A204.1 (cell line): ENCODE data around the gene SPDYE5.
"Not testable (repeated sequence)": the region's sequence is repeated elsewhere in the genome, so short reads cannot be mapped to it uniquely, and the experiment has no call there.

Experiments used
- FAIRE-seq: peaks from 2 replicates; lab custom pipeline; 2012; peaks lifted over from hg19 to GRCh38; lab: Jason Lieb, UNC

SPDYE5 gene, protein sequence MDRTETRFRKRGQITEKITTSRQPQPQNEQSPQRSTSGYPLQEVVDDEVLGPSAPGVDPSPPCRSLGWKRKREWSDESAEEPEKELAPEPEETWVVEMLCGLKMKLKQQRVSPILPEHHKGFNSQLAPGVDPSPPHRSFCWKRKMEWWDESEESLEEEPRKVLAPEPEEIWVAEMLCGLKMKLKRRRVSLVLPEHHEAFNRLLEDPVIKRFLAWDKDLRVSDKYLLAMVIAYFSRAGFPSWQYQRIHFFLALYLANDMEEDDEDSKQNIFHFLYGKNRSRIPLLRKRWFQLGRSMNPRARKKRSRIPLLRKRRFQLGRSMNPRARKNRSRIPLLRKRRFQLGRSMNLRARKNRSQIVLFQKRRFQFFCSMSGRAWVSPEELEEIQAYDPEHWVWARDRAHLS

DNA sequence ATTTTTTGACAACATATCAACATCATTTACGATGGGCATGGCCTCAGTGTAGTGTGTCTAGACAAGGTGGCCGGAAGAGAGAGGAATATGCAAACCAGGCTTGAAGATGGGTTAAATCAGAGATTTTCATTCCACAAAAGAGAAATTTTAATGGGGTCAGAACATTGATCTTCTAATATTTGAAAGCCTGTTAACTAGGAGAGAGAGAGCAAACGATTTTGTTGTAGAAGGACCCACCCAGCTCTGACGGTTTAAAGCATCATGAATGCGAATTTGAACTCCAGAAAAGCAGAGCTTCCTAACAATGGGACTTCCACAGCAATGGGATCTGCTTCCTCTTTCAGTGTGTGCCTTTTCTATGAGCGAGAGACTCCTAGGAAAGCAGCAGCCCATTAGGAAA, at the start of gene SPDYE5:
TSS of gene SPDYE5 (plus strand) at position 301 of the 400 bp plus-strand sequence. CDS start 1,728 bp downstream, outside the sequence.
- not testable (repeated sequence) for FAIRE-seq

DNA sequence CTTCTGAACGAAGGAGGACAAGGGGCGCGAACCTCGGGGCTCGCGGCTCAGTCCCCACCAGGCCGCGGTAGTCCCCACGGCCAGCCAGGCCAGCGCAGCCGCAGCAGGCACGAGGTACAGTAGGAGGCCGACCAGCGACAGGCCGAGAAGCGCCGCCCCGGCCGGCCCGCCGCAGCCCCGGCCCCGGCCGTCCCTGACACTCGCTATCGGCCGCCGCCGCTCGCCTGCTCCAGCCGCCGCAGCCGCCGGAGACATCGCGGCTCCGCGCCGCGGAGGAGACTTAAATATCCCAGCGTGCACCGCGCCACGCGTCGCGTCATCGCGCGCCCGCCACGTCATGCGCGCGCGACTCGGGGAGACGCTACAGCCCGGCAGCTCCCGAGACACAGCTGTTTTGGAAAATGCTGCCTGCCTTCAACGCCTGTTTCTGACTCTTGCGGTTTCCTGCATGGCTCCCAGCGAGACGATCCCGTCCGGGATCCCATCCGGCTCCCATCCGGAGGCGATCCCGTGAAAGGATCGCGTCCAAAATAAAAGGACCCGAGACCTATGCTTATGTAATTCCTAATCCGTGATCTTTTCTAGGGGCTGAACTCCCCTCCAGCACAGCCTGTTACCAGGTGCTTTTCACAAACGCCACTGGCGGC, 49.5 kb upstream of the SPDYE5 start:
- FAIRE-seq: not testable (repeated sequence)

DNA sequence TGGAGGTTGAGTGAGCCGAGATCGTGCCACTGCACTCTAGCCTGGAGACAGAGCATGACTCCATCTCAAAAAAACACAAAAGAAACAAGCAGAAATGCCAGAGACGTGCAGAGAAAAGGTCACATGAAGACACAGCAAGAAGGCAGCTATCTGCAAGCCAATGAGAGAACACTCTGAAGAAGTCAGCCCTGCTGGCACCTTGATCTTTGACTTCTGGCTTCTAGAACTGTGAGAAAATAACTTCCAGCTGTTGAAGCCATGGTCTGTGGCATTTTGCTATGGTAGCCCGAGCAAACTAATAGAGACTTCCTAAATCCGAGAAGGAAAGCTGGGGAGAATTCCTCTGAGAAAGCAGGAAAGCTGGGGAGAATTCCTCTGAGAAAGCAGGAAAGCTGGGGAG, 42.2 kb upstream of the SPDYE5 start:
- FAIRE-seq: not testable (repeated sequence)

DNA sequence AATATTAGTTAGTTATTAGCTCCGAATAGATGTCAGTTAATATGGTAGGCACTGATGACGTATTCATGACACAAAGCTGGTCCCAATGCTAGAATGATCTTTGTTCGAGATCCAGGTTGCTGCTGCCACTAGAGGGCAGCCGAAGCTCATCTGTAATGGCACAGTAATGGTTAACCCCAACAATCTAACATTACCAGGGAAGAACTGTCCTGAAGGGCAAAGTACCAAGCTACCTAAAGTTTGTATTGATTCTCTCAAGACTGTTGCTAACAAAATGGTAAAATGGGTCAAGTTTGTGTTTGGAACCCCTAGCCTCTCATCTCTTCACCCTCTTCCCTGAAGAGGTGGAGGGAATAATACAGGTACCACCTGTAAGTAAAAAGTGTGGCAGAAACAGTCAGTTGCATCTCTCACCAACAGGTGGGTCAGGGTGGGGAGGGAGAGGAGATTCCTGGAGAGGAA, 39.6 kb upstream of the SPDYE5 start:
- FAIRE-seq: not testable (repeated sequence)

DNA sequence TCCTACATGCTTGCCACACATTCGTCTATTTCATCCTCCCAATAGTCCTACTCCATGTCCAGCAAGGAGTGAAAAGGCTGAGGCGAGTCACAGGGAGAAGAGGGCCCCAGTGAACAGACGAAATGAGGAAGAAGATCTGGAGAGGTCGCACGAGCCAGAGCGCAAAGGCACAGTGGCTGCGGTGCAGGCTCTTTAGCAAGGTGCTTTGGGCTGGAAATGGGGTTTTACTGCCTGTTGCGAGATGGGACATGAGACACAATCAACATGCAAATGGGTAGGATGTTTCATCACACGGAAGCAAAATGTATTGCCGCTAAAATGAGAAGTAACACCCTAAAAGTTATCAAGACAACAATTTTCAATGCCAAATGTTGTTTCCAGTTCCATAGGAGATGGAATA, 35.7 kb upstream of the SPDYE5 start:
- FAIRE-seq: not testable (repeated sequence)

DNA sequence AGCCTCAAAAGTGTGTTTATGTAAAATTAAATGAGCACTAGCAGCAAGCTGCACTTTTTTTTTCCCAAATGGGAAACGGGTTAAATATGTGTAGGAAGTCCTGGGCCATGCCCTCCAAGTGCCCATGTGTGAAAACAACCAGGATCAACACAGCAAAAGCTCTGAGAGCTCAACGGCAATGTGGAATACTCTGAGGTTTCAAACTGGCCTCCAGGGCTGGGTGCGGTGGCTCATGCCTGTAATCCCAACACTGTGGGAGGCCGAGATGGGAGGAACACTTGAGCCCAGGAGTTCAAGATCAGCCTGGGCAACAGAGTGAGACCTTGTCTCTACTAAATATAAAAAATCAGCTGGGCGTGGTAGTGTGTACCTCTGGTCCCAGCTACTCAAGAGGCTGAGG, 34.1 kb upstream of the SPDYE5 start:
- not testable (repeated sequence) for FAIRE-seq

DNA sequence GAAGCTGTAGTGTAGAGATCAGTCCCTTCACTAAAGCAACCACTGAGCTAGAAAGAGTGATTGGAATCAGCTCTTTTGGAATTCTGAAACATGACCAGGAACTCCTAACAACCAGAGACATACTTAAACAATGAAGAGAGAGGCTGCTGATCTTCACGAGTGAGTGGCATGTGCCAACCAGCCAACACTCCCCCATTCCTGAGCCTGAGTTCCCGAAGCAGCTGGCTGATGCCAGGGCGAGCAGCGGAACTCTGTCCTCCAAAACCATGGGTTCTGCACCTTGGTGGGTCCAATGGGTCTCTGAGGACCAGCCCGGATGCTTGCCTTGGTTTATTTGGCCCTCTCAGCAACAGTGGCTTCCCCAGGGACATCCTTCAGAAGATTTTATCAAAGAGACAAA, 31.6 kb upstream of the SPDYE5 start:
- FAIRE-seq: not testable (repeated sequence)

DNA sequence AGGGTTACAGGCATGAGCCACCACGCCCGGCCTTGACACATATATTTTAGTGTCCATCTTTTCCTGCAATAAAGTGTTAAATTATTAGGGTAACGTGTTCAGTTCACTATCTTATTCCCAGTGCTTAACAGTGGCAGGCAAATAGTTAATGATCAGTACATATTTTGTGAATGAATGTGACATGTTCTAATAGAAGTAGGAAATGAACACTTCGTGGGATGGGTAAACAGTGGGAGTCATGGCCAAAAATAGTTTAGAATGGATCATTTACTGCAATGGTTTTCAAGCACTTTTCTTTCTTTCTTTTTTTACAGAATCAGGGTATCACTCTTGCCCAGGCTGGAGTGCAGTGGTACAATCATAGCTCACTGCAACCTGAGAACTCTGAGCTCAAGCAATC, 22.0 kb upstream of the SPDYE5 start:
- not testable (repeated sequence) for FAIRE-seq

DNA sequence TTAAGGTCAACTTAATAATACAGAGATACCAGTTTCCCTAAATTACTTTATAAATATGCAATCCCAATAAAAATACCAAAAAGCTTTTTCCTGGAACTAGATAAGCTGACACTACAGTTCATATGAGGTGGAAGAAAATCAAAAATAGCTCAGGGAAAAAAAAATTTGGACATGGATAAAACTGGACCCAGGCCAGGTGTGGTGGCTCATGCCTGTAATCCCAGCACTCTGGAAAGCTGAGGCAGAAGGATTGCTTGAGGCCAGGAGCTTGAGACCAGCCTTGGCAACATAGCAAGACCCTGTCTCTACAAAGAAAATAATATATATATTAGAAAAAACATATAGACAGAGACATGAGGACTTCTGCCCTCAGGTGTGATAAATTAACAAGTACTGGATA, 14.7 kb upstream of the SPDYE5 start:
- FAIRE-seq: not testable (repeated sequence)

DNA sequence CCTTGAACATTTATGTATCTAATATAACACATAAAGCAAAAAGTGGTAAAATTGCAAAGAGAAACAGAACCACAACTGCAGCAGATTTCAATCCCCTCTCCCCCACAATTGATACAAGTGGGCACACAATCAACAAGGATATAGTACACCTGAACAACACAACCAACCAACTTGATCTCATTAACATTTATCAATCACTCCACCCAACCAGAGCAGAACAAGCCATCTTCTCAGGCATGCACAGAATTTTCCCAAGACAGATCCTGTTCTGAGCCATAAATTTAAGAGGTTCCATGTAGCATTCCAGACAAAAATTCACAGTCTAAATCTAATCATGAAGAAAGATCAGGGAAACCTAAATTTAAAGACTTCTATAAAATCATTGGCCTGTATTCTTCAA, 11.8 kb upstream of the SPDYE5 start:
- FAIRE-seq: not testable (repeated sequence)

DNA sequence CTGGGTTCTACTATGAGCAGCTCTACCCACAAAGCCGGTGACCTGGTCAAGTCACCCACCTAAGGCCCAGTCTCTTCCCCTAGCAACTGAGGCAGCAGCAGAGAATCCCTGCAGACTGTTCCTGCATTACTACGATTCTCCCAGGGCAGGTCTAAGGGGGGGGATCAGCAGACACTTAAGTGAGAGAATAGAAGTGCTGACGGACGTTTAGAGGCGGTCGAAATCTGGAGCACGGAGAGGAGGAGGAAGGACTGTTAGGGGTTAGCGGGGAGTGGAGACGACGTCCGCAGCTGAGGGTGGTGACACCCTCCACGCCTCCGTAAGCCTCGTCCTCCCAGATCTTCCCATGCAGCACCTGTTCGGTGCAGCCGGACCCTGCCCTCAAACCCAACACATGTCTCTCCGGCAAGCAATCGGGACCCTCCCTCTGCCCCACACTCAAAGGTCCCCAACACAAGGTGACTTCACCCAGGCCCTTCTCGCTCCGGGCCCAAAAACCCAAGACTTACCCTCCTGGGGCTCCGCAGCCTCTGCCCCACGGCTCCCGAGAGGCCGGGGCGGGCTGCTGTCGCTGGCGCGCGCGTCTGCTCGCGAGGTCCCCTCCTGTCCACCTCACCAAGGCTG, 6.7 kb upstream of the SPDYE5 start:
- not testable (repeated sequence) for FAIRE-seq

DNA sequence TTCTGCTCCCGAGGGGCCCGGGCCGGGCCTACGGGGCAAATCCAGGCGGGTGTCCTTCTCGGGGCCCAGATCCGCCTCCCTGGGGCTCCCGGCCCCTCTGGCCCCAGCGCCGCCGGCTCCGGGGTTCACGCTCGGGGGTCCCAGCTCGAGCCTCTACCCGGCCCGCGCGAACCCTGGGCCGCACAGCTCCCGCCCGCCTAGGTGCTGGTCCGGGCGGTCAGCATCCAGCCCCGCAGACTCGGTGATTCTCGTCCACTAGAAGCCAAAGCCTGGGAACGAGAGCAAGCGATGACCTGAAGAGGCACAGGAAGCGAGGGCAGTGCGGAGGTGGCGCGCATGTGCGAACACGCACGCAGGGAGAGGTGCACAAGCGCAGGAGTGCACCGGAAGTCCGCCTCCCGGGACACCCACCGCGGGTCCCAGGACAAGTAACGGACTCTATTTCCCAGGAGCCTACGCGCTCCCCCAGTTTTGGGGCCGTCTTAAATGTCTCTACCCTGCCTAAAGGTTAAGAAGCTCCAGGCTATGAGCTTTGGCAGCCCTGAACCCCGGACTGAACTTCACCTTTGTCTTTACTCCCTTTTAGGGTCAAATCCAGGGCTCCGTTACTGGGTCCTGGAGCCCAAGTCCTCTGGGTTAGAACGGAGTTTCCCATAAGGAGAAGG, 6.0 kb upstream of the SPDYE5 start, which contains the start of gene POM121C:
TSS of gene POM121C (minus strand) at position 321 of the 665 bp plus-strand sequence. CDS start 44,803 bp downstream, outside the sequence.
- FAIRE-seq: not testable (repeated sequence)

DNA sequence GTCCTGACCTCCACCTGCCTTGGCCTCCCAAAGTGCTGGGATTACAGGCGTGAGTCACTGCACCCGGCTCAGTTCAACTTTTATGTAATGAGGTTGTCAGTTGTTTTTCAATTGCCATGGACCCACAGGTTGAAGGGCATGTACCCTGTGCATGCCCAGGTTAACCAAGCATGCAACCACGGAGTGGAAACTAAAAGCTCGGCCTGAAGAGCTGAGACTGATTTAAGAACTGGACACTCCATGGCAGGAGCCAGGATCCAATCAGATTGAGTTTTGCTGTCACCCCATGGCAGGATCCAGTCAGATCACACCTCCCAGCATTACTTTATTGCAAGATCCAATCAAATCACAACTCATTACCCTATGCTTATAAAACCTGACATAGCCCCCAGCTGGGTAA, 16.9 kb downstream of the SPDYE5 start:
- FAIRE-seq: not testable (repeated sequence)

DNA sequence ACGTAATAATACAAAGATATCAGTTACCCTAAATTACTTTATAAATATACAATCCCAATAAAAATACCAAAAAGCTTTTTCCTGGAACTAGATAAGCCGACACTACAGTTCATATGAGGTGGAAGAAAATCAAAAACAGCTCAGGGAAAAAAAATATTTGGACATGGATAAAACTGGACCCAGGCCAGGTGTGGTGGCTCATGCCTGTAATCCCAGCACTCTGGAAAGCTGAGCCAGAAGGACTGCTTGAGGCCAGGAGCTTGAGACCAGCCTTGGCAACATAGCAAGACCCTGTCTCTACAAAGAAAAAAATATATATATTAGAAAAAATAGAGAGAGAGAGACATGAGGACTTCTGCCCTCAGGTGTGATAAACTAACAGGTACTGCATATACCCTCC, 26.7 kb downstream of the SPDYE5 start:
- not testable (repeated sequence) for FAIRE-seq

DNA sequence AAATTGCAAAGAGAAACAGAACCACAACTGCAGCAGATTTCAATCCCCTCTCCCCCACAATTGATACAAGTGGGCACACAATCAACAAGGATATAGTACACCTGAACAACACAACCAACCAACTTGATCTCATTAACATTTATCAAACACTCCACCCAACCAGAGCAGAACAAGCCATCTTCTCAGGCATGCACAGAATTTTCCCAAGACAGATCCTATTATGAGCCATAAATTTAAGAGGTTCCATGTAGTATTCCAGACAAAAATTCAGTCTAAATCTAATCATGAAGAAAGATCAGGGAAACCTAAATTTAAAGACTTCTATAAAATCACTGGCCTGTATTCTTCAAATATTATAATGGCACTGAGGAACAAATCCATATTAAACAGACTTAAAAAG, 29.6 kb downstream of the SPDYE5 start:
- not testable (repeated sequence) for FAIRE-seq

DNA sequence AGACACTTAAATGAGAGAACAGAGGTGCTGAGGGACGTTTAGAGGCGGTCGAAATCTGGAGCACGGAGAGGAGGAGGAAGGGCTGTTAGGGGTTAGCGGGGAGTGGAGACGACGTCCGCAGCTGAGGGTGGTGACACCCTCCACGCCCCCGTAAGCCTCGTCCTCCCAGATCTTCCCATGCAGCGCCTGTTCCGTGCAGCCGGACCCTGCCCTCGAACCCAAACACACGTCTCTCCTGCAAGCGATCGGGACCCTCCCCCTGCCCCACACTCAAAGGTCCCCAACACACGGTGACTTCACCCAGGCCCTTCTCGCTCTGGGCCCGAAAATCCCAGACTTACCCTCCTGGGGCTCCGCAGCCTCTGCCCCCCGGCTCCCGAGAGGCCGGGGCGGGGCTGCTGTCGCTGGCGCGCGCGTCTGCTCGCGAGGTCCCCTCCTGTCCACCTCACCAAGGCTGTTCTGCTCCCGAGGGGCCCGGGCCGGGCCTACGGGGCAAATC, 35.2 kb downstream of the SPDYE5 start:
- FAIRE-seq: not testable (repeated sequence)

DNA sequence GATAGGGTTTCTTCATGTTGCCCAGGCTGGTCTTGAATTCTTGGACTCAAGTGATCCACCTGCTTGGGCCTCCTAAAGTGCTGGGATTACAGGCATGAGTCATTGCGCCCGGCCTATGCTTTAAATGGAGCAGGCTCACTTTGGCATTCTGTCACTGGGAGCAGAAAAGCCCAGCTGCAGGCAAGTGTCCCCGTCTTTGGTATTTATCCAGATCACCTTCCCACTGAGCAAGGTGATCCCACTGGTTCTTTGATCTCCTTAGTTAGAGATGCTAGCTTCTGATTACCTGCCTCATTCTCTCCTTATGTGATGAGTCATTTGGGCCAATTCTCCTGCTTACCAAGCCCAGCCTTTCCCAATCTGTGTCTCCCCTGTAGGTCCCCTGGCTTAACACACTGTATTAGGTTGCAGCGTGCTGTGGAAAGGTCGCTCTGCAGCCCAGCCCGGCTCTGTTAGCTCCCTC, 39.3 kb downstream of the SPDYE5 start:
- no peak for FAIRE-seq

DNA sequence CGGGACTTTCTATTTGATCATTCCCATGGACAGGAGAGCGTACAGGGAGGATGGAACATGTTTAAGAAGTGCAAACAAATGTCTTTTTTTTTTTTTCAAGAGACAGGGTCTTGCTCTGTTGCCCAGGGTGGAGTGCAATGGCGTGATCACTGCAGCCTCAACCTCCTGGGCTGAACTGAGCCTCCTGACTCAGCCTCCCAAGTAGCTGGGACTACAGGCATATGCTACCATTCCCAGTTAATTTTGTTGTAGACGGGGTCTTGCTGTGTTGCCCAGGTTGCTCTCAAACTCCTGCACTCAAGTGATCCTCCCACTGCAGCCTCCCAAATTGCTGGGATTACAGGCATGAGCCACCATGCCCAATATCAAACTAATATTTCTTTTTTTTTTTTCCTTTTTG, 40.5 kb downstream of the SPDYE5 start:
- no peak for FAIRE-seq

DNA sequence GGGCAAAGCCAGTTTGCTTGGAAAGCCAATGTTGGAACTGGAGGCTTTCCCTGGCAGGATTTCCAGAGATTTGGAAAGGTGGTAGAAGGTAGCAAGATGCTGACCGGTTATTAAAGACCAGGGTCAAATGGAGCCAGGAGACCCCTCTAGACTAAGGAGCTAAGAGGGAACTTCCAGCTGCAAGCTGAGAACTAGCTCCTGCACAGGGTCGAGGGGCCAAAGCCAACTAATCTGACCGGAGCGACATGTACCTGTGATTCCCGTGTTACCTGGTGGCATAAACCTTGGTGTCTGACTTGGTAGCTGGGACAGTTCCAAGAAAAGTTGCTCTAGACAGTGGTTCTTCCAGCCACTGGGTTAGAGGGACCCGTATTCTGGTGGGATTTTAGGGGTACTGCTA, 41.8 kb downstream of the SPDYE5 start:
- FAIRE-seq: no peak

DNA sequence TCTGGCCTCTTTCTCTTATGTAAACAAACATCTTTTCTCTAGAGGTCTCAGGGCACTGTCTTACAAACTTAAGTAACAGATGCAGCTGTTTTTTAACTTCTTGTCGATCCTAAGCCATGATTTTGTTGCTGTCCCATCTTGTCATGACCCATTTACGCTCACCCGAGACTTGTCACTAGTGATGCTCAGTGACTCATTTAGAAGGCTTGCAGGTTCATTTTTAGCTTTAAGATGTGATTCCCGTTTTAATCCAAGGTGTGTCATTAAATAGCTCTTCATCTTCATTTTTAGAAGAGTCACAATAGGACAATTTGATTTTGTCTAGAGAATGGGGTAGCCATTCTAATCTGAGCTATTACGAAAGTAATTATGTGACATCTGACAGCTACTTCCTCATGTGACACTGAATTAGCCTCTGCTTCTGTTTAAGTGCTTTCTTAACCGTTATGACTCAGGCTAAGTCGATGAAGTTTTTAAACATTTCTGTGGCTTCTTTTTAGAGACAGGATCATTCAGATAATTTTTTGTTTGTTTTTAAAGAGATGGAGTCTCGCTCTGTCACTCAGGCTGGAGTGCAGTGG, 42.7 kb downstream of the SPDYE5 start:
- FAIRE-seq: no peak

DNA sequence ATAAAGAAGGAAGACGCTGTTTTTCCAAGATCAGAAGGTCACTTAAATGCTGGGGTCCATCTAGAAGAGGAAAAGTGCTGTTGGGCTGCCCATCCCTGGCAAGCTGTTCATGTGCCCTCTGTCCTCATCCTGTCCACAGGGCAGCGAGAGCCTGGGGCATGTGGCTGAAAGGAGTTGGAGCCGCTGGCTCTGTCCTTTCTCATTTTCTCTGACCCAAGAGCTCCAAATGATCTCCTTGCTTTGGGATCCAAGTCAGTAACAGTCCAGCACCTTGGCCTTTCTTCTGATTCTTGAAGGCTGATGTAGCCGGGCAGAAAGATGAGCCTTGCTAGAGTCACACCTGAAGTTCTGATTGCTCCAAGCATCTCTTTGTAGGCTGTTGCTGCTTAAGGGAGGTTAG, 44.4 kb downstream of the SPDYE5 start:
- no peak for FAIRE-seq
